Dermis microvascular lymphatic vessel endothelial cell (primary cell): Measurements from ENCODE around the gene SLC9A1. TPM values are rescaled to one million over a fixed set of nuclear protein-coding genes. Genes with fewer than 3 reads are reported as not detected.
A peak's percentile ranks its signal among the peaks of the same experiment; 100 is the strongest.
"Not testable (repeated sequence)": the region's sequence is repeated elsewhere in the genome, so short reads cannot be mapped to it uniquely, and the experiment has no call there.

Source experiments
- DNase-seq, 2 donors: peaks; one replicate each; pipeline versions ENCODE4 v3.0.0 to v3.0.0-alpha.2; 2010; ENCODE audit warnings: low read depth in 2 of 2
- total RNA-seq: library from RNA; depleted of rRNA; stranded (reverse); fragments of >200 nt; gene quantifications from 2 replicates; pipeline ENCODE4 v1.2.1, GENCODE V29; 2014

SLC9A1 gene
- total RNA-seq, result 3.9 and 6.8 TPM in 2 replicates

DNA sequence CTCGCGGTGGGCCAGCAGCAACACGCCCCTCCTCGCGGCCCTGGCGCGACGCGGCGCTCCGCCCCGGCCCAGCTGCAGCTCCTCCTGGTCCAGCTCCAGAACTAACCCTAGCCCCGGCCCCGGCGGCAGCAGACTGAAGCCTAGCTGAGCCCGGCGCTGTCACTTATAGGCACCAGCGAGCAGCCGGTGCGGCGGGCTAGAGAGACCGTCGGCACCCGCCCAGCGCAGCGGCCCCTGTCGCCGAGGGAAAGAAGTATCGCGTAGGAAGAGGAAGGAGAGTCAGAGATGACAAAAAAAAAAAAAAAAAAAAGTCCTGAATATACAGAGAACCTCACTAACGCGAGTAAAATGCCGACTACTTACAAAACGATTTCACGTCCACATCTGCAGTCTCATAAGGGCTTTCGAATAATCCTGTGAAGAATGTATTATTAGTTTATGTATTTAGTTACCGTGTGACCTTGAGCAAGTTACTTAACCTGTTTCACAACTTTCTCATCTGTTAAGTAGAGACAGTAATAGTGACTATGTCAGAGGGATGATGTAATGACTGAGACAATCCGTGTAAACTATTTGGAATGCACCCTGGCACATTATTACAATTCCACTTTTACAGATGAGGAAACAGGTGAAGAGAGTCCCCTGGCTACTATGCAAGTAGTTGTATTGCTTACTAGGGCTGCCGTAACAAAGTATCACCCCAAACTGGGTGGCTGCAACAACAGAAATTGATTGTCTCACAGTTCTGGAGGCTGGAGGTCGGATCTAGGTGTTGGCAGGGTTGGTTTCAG is at the start of gene SLC9A1:
Gene SLC9A1, minus strand, starts transcription at position 135 of the 791 bp plus-strand sequence. CDS start 791 bp downstream, outside the sequence.
- DNase-seq, result peak; percentile 80 to 92

- DNase-seq, result no peak
These were observed 49.0 kb upstream of the SLC9A1 start for GRCh38 chr1:27203946-27204345.

DNA sequence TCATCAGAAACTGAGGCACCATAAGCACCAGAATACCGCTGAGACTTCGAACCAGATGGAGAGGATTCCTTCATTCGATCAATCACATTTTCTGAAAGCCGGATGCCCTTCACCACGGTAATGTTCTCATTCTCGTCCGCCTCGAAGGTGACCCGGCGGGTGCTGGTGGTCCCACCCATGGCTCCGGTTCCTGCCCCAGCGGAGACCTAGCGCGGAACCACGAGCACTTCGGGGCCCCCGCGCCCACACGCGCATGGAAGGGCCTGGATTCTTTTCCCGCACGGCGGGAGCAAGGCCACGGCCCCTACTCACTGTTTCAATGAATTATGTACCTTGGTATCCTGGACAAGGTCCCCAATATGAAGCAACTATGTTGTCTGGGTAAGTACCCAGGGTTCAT is 46.4 kb upstream of the SLC9A1 start:
- no peak for DNase-seq

DNA sequence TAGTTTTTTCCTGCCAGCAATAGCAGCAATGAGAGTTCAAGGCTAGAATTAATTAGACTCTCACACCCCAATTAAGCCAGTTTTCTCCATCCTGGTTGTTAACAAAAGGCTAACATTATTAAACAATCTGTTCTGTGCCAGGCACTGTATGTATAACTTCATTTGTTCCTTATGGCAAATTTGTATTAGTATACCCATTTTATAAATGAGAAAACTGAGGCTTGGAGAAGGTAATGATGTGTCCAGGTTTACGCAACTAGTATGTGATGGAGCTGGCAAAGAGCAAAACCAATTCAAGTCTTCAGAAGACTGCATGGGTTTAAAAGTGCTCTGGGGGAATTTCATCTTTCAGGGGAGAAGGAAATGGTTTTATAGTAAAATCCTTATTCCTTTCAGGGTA is 38.3 kb upstream of the SLC9A1 start:
- DNase-seq, result no peak

- DNase-seq, result no peak
These were observed 37.2 kb upstream of the SLC9A1 start for GRCh38 chr1:27192039-27192529.

DNA sequence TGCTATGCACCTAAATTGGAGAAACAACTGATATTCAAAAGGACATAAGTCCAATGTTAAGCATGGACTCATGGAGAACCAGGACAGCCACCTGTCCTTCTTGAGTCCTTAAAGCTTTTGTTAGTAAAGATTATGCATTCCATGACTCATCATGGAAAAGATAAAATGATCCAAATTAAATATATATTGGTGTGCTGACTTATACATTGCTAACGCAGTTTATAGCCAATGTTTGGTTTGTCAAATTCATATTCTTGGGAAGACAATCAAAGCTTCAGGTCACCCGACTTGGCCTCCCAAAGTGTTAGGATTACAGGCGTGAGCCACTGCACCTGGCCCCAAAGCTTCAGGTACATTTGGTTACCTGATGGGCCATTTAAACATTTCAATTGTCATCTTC is 29.7 kb upstream of the SLC9A1 start:
- not testable (repeated sequence) for DNase-seq

DNA sequence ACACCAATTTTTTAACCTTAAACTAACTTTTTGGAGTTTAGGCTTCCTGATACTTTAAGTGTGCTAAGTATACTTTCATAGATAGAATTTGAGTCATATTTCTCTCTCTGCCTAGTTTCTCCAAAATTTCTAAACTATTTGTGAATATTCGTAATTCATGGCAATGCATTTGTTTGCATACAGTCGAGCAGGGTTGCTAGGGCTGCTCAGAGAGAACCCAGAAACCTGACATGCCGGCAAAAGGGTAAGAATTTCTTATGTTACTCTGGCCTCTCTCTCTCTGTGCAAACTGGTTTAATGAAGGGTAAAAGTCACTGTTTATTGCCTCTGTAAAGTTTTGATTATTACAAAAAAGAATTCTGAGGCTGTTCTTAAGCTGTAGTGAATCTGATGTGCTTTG is 25.1 kb upstream of the SLC9A1 start:
- no peak for DNase-seq

DNA sequence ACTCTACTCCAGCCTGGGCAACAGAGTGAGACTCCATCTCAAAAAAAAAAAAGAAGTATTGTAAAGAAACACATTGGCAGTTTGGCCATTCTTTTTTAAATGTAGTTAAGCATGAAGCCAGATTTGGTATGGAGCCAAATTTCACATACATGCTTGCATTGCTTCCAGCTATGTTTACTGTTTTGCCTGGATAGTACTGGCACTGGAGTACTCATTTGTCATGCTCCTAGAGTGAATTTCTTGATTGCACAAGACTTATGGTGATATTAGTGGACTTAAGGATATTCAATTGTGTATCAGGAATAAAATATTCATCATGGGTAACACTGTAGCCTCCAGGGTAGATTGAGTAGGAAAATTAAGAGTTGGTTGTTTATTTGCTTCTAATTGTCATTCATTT is 24.5 kb upstream of the SLC9A1 start:
- no peak for DNase-seq

DNA sequence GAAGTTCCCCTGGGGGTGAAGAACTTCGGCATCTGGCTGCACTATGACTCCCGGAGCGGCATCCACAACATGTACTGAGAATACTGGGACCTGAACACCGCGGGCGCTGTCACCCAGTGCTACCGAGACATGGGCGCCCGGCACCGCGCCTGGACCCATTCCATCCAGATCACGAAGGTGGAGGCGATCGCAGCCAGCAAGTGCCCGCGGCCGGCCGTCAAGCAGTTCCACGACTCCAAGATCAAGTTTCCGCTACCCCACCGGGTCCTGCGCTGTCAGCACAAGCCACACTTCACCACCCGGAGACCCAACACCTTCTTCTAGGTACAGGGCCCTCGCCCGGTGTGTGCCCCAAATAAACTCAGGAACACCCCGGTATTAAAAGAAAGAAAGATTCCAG is 22.0 kb upstream of the SLC9A1 start:
- no peak for DNase-seq

DNA sequence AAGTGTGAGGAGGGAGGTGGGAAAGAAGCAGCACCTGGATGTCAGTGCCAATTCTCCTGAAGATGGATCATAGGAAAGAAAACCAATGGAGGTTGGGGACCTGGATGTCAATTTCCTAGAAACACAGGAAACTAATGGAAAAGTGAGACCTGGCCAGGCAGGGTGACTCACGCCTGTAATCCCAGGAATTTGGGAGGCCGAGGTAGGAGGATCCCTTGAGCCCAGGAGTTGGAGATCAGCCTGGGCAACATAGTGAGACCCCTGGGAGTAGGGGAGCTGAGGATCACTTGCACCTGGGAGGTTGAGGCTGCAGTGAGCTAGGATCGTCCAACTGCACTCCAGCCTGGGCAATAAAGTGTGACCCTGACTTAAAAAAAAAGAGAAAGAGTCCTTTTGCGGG is 21.4 kb upstream of the SLC9A1 start:
- DNase-seq, result no peak

DNA sequence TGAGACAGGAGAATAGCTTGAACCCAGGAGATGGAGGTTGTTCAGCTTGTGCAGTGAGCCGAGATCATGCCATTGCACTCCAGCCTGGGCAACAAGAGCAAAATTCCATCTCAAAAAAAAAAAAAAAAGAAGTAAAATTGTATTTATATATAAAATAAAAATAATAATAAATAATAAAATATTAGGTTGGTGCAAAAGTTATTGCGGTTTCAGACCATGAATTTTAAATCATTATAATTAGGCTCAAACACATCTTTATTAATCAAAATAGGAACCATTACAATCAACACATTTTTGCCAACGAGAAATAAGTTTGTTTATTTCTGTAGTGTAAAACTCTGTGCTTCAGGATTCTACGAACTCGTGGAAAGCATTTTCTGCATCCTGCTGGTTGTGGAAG is 18.1 kb upstream of the SLC9A1 start:
- not testable (repeated sequence) for DNase-seq

- no peak for DNase-seq
These were observed 12.0 kb upstream of the SLC9A1 start for GRCh38 chr1:27166929-27167328.

DNA sequence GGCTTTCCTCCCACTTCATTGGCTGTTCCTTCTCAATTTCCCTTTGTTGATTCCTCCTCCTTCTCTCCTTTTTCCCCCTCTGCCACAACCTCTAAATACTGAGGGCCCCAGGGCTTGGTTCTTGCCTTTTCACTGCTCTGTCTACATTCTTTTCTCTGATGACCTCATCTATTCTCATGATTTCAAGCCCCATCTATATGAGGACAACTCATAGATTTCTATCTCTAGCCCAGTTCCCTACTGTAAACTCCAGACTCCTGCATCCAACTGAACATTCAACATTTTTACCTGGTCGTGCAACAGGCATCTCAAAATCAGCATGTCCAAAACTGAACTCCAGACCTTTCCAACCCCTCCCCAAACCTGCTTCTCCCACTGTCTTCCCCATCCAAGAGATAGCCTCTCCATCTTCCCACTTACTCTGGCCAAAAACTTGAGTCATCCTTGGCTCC is 11.5 kb upstream of the SLC9A1 start:
- DNase-seq, result no peak

GRCh38 chr1:27163093-27163492 is 8.2 kb upstream of the SLC9A1 start:
- no peak for DNase-seq

DNA sequence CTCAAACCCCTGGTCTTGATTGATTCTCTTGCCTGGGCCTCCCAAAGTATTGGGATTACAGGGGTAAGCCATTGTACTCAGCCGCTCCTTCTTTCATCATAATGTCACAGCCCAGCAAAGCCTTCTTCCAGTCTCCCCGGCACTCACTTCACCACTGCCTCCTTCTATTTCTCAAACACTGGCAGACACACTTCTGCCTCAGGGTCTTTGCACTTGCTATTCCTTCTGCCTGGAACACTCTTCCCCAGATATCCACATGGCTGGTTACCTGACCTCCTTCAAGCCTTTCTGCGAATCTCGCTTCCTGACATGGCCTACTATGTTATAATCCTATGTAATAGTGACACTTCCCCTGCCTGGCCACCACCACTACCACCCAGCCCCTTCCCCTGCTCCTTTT is 7.2 kb upstream of the SLC9A1 start:
- no peak for DNase-seq

DNA sequence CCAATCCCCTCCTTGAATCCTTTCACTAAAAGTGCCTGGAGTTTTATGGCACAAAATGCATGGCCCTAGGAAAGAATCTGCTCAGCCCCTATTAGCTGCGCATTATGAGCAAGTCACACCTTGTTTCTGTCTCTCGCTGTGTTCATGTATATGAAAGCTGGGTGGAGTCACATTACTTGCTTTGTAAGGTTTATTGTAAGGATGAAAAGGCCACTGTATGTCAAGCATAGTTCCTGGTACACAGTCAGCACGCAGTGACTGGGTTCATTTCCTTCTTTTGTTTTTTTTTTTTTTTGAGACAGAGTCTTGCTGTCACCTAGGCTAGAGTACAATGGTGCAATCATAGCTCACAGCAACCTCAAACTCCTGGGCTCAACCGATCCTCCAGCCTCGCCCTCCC is 6.7 kb upstream of the SLC9A1 start:
- DNase-seq, result peak in 1 of 2 donors; percentile 58

- DNase-seq, result no peak
These were observed 2.3 kb upstream of the SLC9A1 start for GRCh38 chr1:27157194-27157593.

DNA sequence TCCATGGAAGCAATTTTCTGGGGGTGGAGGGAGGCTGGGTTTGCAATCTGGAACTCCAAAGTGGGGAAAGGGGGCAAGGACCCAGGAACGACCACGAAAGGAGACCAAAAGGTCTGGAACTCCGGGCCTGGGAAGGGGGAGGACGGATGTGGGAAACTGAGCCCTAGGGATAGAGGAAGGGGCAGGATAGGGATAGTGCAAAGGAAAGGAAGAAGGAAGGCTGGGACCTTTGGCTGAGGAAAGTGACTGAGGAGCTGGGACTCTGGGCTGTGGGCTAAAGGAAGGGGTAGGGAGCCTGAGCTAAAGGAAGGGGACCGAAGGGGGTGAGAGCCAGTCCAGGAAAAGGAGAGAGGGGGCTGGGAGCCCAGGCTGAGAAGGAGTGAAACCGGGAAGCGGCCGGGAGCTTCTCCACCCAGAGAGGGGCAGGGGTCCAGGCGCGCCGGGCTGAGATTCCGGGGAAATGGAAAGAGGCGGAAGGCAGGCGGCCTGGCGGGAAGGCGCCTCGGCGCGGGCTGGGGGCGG is 395 bp downstream of the SLC9A1 start:
- no peak for DNase-seq

- DNase-seq, result no peak
These were observed 982 bp downstream of the SLC9A1 start for GRCh38 chr1:27153927-27154358.

- no peak for DNase-seq
These were observed 1.4 kb downstream of the SLC9A1 start for GRCh38 chr1:27153549-27153886.

GRCh38 chr1:27152829-27153548 is 1.9 kb downstream of the SLC9A1 start:
- peak in 1 of 2 donors; percentile 58 for DNase-seq

GRCh38 chr1:27152004-27152828 is 2.7 kb downstream of the SLC9A1 start:
- DNase-seq, result no peak
